Liver (tissue), 9 donors: ENCODE results near the gene MBLAC1. TPM values are rescaled to one million over a fixed set of nuclear protein-coding genes. Genes with fewer than 3 reads are reported as not detected.

Experiments used
- DNase-seq: peaks from one replicate; pipeline ENCODE4 v3.0.0-alpha.2; 2017; ENCODE audit warnings: low spot score
- H3K27ac ChIP-seq, 2 donors: one replicate each; pipeline ENCODE4 v1.7.0; 2013; ENCODE audit warnings: inconsistent platforms in 2 of 2, low read length in 2 of 2, control low read depth in 1 of 2, low read depth in 1 of 2, mild to moderate bottlenecking in 1 of 2
- H3K27me3 ChIP-seq, 4 donors: one replicate each; pipeline versions ENCODE4 v1.6.1 to v1.7.0; 2013; ENCODE audit warnings: low read length in 3 of 4, inconsistent platforms in 1 of 4, mild to moderate bottlenecking in 1 of 4, moderate library complexity in 1 of 4; ENCODE audit not compliant: control insufficient read depth in 4 of 4, insufficient read depth in 4 of 4
- H3K36me3 ChIP-seq, 4 donors: one replicate each; pipeline versions ENCODE4 v1.6.1 to v1.7.0; 2013; ENCODE audit warnings: low read length in 3 of 4, mild to moderate bottlenecking in 3 of 4, low read depth in 1 of 4, moderate library complexity in 1 of 4; ENCODE audit not compliant: control insufficient read depth in 4 of 4, insufficient read depth in 3 of 4
- H3K4me1 ChIP-seq, 4 donors: one replicate each; pipeline versions ENCODE4 v1.6.1 to v1.7.0; 2013; ENCODE audit warnings: low read length in 3 of 4, mild to moderate bottlenecking in 3 of 4, moderate library complexity in 1 of 4; ENCODE audit not compliant: control insufficient read depth in 4 of 4, insufficient read depth in 4 of 4
- H3K4me3 ChIP-seq, 3 donors: one replicate each; pipeline versions ENCODE4 v1.6.1 to v1.7.0; 2013; ENCODE audit warnings: low read length in 3 of 3, control low read depth in 1 of 3, low read depth in 1 of 3, mild to moderate bottlenecking in 1 of 3
- H3K9ac ChIP-seq, 2 donors: one replicate each; pipeline ENCODE4 v1.7.0; 2013; ENCODE audit warnings: low read length in 2 of 2, mild to moderate bottlenecking in 2 of 2, moderate library complexity in 2 of 2, control low read depth in 1 of 2, low read depth in 1 of 2
- H3K9me3 ChIP-seq, 4 donors: one replicate each; pipeline versions ENCODE4 v1.6.1 to v1.7.0; 2013; ENCODE audit warnings: low read length in 3 of 4; ENCODE audit not compliant: control insufficient read depth in 4 of 4
- ATF3 ChIP-seq: IDR thresholded peaks from 2 replicates; pipeline ENCODE4 v1.6.1; 2016; ENCODE audit warnings: antibody characterized with exemption
- CTCF ChIP-seq: fragments of 150-350 bp; IDR thresholded peaks from 2 replicates; pipeline ENCODE4 v1.5.1; 2017; ENCODE audit warnings: improper control_type of control experiment, low read depth, low read length; ENCODE audit not compliant: missing input control
- EGR1 ChIP-seq, 2 donors: IDR thresholded peaks; 2 replicates each; pipeline ENCODE4 v1.6.1; 2016 to 2018; ENCODE audit warnings: antibody characterized with exemption in 2 of 2, low read depth in 2 of 2
- FOXA1 ChIP-seq: IDR thresholded peaks from 2 replicates; pipeline ENCODE4 v1.6.1; 2016; ENCODE audit warnings: antibody characterized with exemption
- FOXA2 ChIP-seq: IDR thresholded peaks from 2 replicates; pipeline ENCODE4 v1.6.1; 2016; ENCODE audit warnings: antibody characterized with exemption
- GABPA ChIP-seq, 2 donors: IDR thresholded peaks in 1 of 2; conservative IDR thresholded peaks in 1 of 2; 2 replicates each; pipeline ENCODE4 v1.6.1; 2016; ENCODE audit warnings: antibody characterized with exemption in 2 of 2, mild to moderate bottlenecking in 1 of 2, moderate library complexity in 1 of 2
- HNF4A ChIP-seq, 2 donors: conservative IDR thresholded peaks; 2 replicates each; pipeline ENCODE4 v1.6.1; 2016; ENCODE audit warnings: antibody characterized with exemption in 2 of 2, mild to moderate bottlenecking in 2 of 2
- HNF4G ChIP-seq: IDR thresholded peaks from 2 replicates; pipeline ENCODE4 v1.6.1; 2016; ENCODE audit warnings: antibody characterized with exemption
- JUND ChIP-seq, 2 donors: IDR thresholded peaks; 2 replicates each; pipeline ENCODE4 v1.6.1; 2016; ENCODE audit warnings: antibody characterized with exemption in 2 of 2
- MAX ChIP-seq: IDR thresholded peaks from 2 replicates; pipeline ENCODE4 v1.6.1; 2016; ENCODE audit warnings: antibody characterized with exemption
- NR2F2 ChIP-seq: IDR thresholded peaks from 2 replicates; pipeline ENCODE4 v1.6.1; 2016; ENCODE audit warnings: antibody characterized with exemption
- RAD21 ChIP-seq, 2 donors: IDR thresholded peaks; 2 replicates each; pipeline ENCODE4 v1.6.1; 2016; ENCODE audit warnings: antibody characterized with exemption in 2 of 2, mild to moderate bottlenecking in 2 of 2
- REST ChIP-seq: IDR thresholded peaks from 2 replicates; pipeline ENCODE4 v1.6.1; 2016; ENCODE audit warnings: antibody characterized with exemption, mild to moderate bottlenecking
- RXRA ChIP-seq, 2 donors: IDR thresholded peaks; 2 replicates each; pipeline ENCODE4 v1.6.1; 2017 to 2018; ENCODE audit warnings: antibody characterized with exemption in 2 of 2, mild to moderate bottlenecking in 1 of 2
- SP1 ChIP-seq: IDR thresholded peaks from 2 replicates; pipeline ENCODE4 v1.6.1; 2018; ENCODE audit warnings: antibody characterized with exemption, mild to moderate bottlenecking
- TAF1 ChIP-seq: conservative IDR thresholded peaks from 2 replicates; pipeline ENCODE4 v1.6.1; 2016; ENCODE audit warnings: antibody characterized with exemption, mild to moderate bottlenecking
- YY1 ChIP-seq: IDR thresholded peaks from 2 replicates; pipeline ENCODE4 v1.6.1; 2016; ENCODE audit warnings: antibody characterized with exemption, mild to moderate bottlenecking
- ZBTB33 ChIP-seq: IDR thresholded peaks from 2 replicates; pipeline ENCODE4 v1.6.1; 2016; ENCODE audit warnings: antibody characterized with exemption
- WGBS: extraction: QIAGEN DNeasy Blood & Tissue Kit; methylation state at CpG from one replicate; pipeline ENCODE4 v1.1.7; 2013; 5-methylcytosine and 5-hydroxymethylcytosine counted together
- polyA plus RNA-seq, 2 donors: library from polyadenylated mRNA; stranded (reverse) in 1 of 2; unstranded in 1 of 2; fragments of 200-250 nt in 1 of 2; fragments of >200 nt in 1 of 2; fragmentation: Nextera tagmentation in 1 of 2; extraction: Ambion mirVana in 1 of 2; gene quantifications; one replicate each; pipeline versions ENCODE4 v1.2.1 to v1.2.3, GENCODE V29; 2013 to 2015
- total RNA-seq, 2 donors: library from RNA; depleted of rRNA; stranded (reverse); fragments of >200 nt; gene quantifications; one replicate each; pipeline ENCODE4 v1.2.3, GENCODE V29; 2014
- donor health status: healthy.
- donor health status: healthy.
- donor health status: healthy.
- donor health status: healthy.
- donor health status: healthy.

The MBLAC1 gene
- total and polyA plus RNA-seq, 4 donors = 1.0 to 1.4 (median 1.3) TPM

- Histone ChIP-seq H3K9ac (no peak overlapping the region), H3K9me3 (no peaks in the 10 kb centered on the region), H3K4me3 (no peak overlapping the region), H3K27me3 (no peaks in the 10 kb centered on the region), H3K27ac (no peak overlapping the region), H3K36me3 (peaks cover 2 to 15% (median 5%) of the 10 kb centered on the region in 4 donors), H3K4me1 (peaks cover 3 to 17% (median 8%) of the 10 kb centered on the region in 4 donors)
- 97% methylated on average over 18 of the region's 18 CpGs for WGBS
- DNase-seq = no peak
- TF ChIP-seq ATF3 (no peak), TAF1 (no peak), SP1 (no peak), RAD21 (IDR thresholded peaks at IDR 0.05) (no peak), JUND (IDR thresholded peaks at IDR 0.05) (no peak), EGR1 (IDR thresholded peaks at IDR 0.05; ENCODE audit: low read depth in 2 of 2) (no peak), GABPA (IDR thresholded peaks at IDR 0.05 in 1 of 2, conservative IDR thresholded peaks at IDR 0.05 in 1 of 2) (no peak), RXRA (IDR thresholded peaks at IDR 0.05) (no peak), FOXA2 (no peak), HNF4A (conservative IDR thresholded peaks at IDR 0.05) (no peak)
These were observed 33.3 kb downstream of the MBLAC1 start for GRCh38 chr7:100160067-100160466.

- Histone ChIP-seq H3K9me3 (no peaks in the 10 kb centered on the region), H3K36me3 (no peaks in the 10 kb centered on the region), H3K27me3 (peaks cover 0 to 2% (median 0%) of the 10 kb centered on the region in 4 donors), H3K4me3 (no peak overlapping the region), H3K27ac (no peak overlapping the region), H3K9ac (no peak overlapping the region), H3K4me1 (peaks cover 0 to 13% (median 5%) of the 10 kb centered on the region in 4 donors)
- no peak for DNase-seq
- 75% methylated on average over 6 of the region's 6 CpGs for WGBS
- no peak for TF ChIP-seq SP1
- TF ChIP-seq CTCF = no peak
- no peak for TF ChIP-seq ZBTB33
- TF ChIP-seq JUND (IDR thresholded peaks at IDR 0.05) = no peak
- no peak for TF ChIP-seq TAF1
- TF ChIP-seq NR2F2 = no peak
- TF ChIP-seq ATF3 = no peak
- TF ChIP-seq FOXA2 = no peak
- TF ChIP-seq RAD21 (IDR thresholded peaks at IDR 0.05) = no peak
- TF ChIP-seq GABPA (IDR thresholded peaks at IDR 0.05 in 1 of 2, conservative IDR thresholded peaks at IDR 0.05 in 1 of 2) = no peak
- TF ChIP-seq FOXA1 = no peak
- TF ChIP-seq MAX = no peak
- no peak for TF ChIP-seq EGR1 (IDR thresholded peaks at IDR 0.05; ENCODE audit: low read depth in 2 of 2)
- no peak for TF ChIP-seq RXRA (IDR thresholded peaks at IDR 0.05)
- TF ChIP-seq HNF4A (conservative IDR thresholded peaks at IDR 0.05) = no peak
- TF ChIP-seq YY1 = no peak
- TF ChIP-seq HNF4G = no peak
- no peak for TF ChIP-seq REST
These were observed 36.3 kb downstream of the MBLAC1 start for GRCh38 chr7:100163006-100163531.
